Activated CD8-positive, alpha-beta memory T cell treated with anti-CD3 and anti-CD28 coated beads, Interleukin-2, amount 50 U/mL, for 24 hours (primary cell): Measurements from ENCODE around the gene APCS.

Source experiments
- DNase-seq: peaks from one replicate; pipeline ENCODE4 v3.0.0-alpha.2; 2020; ENCODE audit errors: extremely low read depth

The APCS gene

GRCh38 chr1:159587461-159587951 is at the start of gene APCS:
TSS of gene APCS (plus strand) at chr1:159587826. CDS start at chr1:159587922, 96 bp downstream.
- DNase-seq: no peak

GRCh38 chr1:159548126-159548525 is 39.5 kb upstream of the APCS start:
- no peak for DNase-seq

GRCh38 chr1:159554261-159554660 is 33.4 kb upstream of the APCS start:
- DNase-seq: no peak

- no peak for DNase-seq
Measured at GRCh38 chr1:159554696-159555095, 32.9 kb upstream of the APCS start.

GRCh38 chr1:159556931-159557369 is 30.7 kb upstream of the APCS start:
- no peak for DNase-seq

GRCh38 chr1:159560599-159560998 is 27.0 kb upstream of the APCS start:
- DNase-seq: no peak

GRCh38 chr1:159561497-159561896 is 26.1 kb upstream of the APCS start:
- DNase-seq: no peak

- DNase-seq: no peak
Measured at GRCh38 chr1:159562680-159563079, 24.9 kb upstream of the APCS start.

- DNase-seq: no peak
Measured at GRCh38 chr1:159577446-159577845, 10.2 kb upstream of the APCS start.

GRCh38 chr1:159580340-159580739 is 7.3 kb upstream of the APCS start:
- no peak for DNase-seq

- DNase-seq: no peak
Measured at GRCh38 chr1:159581422-159581821, 6.2 kb upstream of the APCS start.

- DNase-seq: no peak
Measured at GRCh38 chr1:159584536-159584935, 3.1 kb upstream of the APCS start.

GRCh38 chr1:159591981-159592380 is 4.4 kb downstream of the APCS start:
- DNase-seq: no peak

- DNase-seq: no peak
Measured at GRCh38 chr1:159594625-159595405, 7.2 kb downstream of the APCS start.

- DNase-seq: no peak
Measured at GRCh38 chr1:159598196-159598595, 10.6 kb downstream of the APCS start.

GRCh38 chr1:159600894-159601293 is 13.3 kb downstream of the APCS start:
- DNase-seq: no peak

GRCh38 chr1:159602501-159602999 is 14.9 kb downstream of the APCS start:
- DNase-seq: no peak

GRCh38 chr1:159612211-159612885 is 24.7 kb downstream of the APCS start:
- DNase-seq: no peak

GRCh38 chr1:159632922-159633321 is 45.3 kb downstream of the APCS start:
- no peak for DNase-seq
